KMS-11 (cell line): ENCODE results near the gene F2RL1.

ENCODE experiments used
- H2AFZ ChIP-seq: fragments of 200-600 bp; sonication (generic); 2 replicates; pipeline ENCODE4 v1.6.1; 2016; ENCODE audit warnings: antibody characterized with exemption, mixed run types, low read depth
- H3K27ac ChIP-seq: fragments of 200-600 bp; sonication (generic); 2 replicates; pipeline ENCODE4 v1.6.1; 2016; ENCODE audit warnings: mild to moderate bottlenecking, mixed run types
- H3K27me3 ChIP-seq: fragments of 200-600 bp; sonication (generic); 2 replicates; pipeline ENCODE4 v1.6.1; 2017; ENCODE audit warnings: mild to moderate bottlenecking, low read depth, mixed run types, moderate library complexity; ENCODE audit not compliant: insufficient read depth
- H3K36me3 ChIP-seq: fragments of 200-600 bp; sonication (generic); 2 replicates; pipeline ENCODE4 v1.6.1; 2017; ENCODE audit warnings: mild to moderate bottlenecking, mixed run types; ENCODE audit not compliant: insufficient read depth
- H3K4me1 ChIP-seq: fragments of 200-600 bp; sonication (generic); 2 replicates; pipeline ENCODE4 v1.6.1; 2016; ENCODE audit warnings: mild to moderate bottlenecking, low read depth, mixed run types; ENCODE audit not compliant: poor library complexity, severe bottlenecking
- H3K4me2 ChIP-seq: fragments of 200-600 bp; sonication (generic); 2 replicates; pipeline ENCODE4 v1.7.0; 2016; ENCODE audit warnings: mild to moderate bottlenecking, mixed run types
- H3K4me3 ChIP-seq: fragments of 200-600 bp; sonication (generic); IDR thresholded peaks from 2 replicates; pipeline ENCODE4 v1.6.1; 2017; ENCODE audit warnings: low read depth, low read length, mixed read lengths; ENCODE audit not compliant: insufficient read depth
- H3K79me2 ChIP-seq: fragments of 200-600 bp; sonication (generic); 2 replicates; pipeline ENCODE4 v1.6.1; 2016; ENCODE audit warnings: low read depth, mixed run types; ENCODE audit not compliant: insufficient read depth
- H3K9ac ChIP-seq: fragments of 200-600 bp; sonication (generic); 2 replicates; pipeline ENCODE4 v1.6.1; 2016; ENCODE audit warnings: mild to moderate bottlenecking, mixed run types
- H4K20me1 ChIP-seq: fragments of 200-600 bp; sonication (generic); 2 replicates; pipeline ENCODE4 v1.6.1; 2016; ENCODE audit warnings: mild to moderate bottlenecking, mixed run types; ENCODE audit not compliant: insufficient read depth
- CTCF ChIP-seq: fragments of 200-600 bp; sonication (generic); conservative IDR thresholded peaks from 2 replicates; pipeline ENCODE4 v1.6.1; 2017; ENCODE audit warnings: low read depth, mild to moderate bottlenecking, antibody characterized with exemption, low read length, moderate library complexity, mixed read lengths

The F2RL1 gene

GRCh38 chr5:76861612-76862011 is 42.8 kb downstream of the F2RL1 start:
- Histone ChIP-seq H3K36me3 (no peaks in the 10 kb centered on the region), H3K27ac (no peak overlapping the region)

GRCh38 chr5:76863001-76863400 is 44.2 kb downstream of the F2RL1 start:
- TF ChIP-seq CTCF: no peak
- Histone ChIP-seq H3K4me2 (no peak overlapping the region), H2AFZ (no peak overlapping the region), H4K20me1 (no peaks in the 10 kb centered on the region), H3K4me1 (peaks cover 4% of the 10 kb centered on the region), H3K27ac (no peak overlapping the region), H3K4me3 (no peak overlapping the region), H3K79me2 (no peaks in the 10 kb centered on the region), H3K27me3 (no peaks in the 10 kb centered on the region), H3K36me3 (no peaks in the 10 kb centered on the region), H3K9ac (no peak overlapping the region)

More at GRCh38 chr5:76861612-76862011, 42.8 kb downstream of the F2RL1 start:
- Histone ChIP-seq H4K20me1 (no peaks in the 10 kb centered on the region), H3K4me3 (no peak overlapping the region), H3K4me2 (no peak overlapping the region), H3K4me1 (no peaks in the 10 kb centered on the region), H3K27me3 (no peaks in the 10 kb centered on the region), H2AFZ (no peak overlapping the region), H3K9ac (no peak overlapping the region), H3K79me2 (no peaks in the 10 kb centered on the region)
- TF ChIP-seq CTCF: no peak

GRCh38 chr5:76866503-76866902 is 47.7 kb downstream of the F2RL1 start:
- H2AFZ ChIP-seq: no peak overlapping the region

GRCh38 chr5:76867038-76867437 is 48.2 kb downstream of the F2RL1 start:
- TF ChIP-seq CTCF: no peak
- Histone ChIP-seq H3K4me2 (no peak overlapping the region), H3K9ac (no peak overlapping the region), H3K79me2 (no peaks in the 10 kb centered on the region), H4K20me1 (no peaks in the 10 kb centered on the region), H3K4me3 (no peak overlapping the region), H3K27ac (no peak overlapping the region), H2AFZ (no peak overlapping the region), H3K36me3 (no peaks in the 10 kb centered on the region), H3K27me3 (no peaks in the 10 kb centered on the region), H3K4me1 (peaks cover 4% of the 10 kb centered on the region)

More at GRCh38 chr5:76866503-76866902, 47.7 kb downstream of the F2RL1 start:
- H3K4me1 ChIP-seq: peaks cover 4% of the 10 kb centered on the region
- H3K4me3 ChIP-seq: no peak overlapping the region
- H3K27ac ChIP-seq: no peak overlapping the region
- no peak overlapping the region for H3K9ac ChIP-seq
- TF ChIP-seq CTCF: no peak
- no peaks in the 10 kb centered on the region for H3K79me2 ChIP-seq
- no peaks in the 10 kb centered on the region for H3K36me3 ChIP-seq
- H3K4me2 ChIP-seq: no peak overlapping the region
- H4K20me1 ChIP-seq: no peaks in the 10 kb centered on the region
- H3K27me3 ChIP-seq: no peaks in the 10 kb centered on the region
